ENCODE data around the gene CACHD1.
"Not testable (repeated sequence)": the region's sequence is repeated elsewhere in the genome, so short reads cannot be mapped to it uniquely, and the experiment has no call there.

CACHD1 gene

GRCh38 chr1:64734287-64734652, 264.3 kb downstream of the CACHD1 start:
- no peak overlapping the region for H3K27ac ChIP-seq (ENCODE audit: low read depth, low read length)
- no peak overlapping the region for H3K9ac ChIP-seq (ENCODE audit: low read depth, low read length)
- H3K9me3 ChIP-seq (ENCODE audit: control insufficient read depth, insufficient read depth, low read length), result no peaks in the 10 kb centered on the region
- H3K4me1 ChIP-seq (ENCODE audit: control insufficient read depth, insufficient read depth, low read length), result peaks cover 7% of the 10 kb centered on the region
- H3K36me3 ChIP-seq (ENCODE audit: control insufficient read depth, insufficient read depth, low read length), result no peaks in the 10 kb centered on the region
- no peak overlapping the region for H3K4me3 ChIP-seq (ENCODE audit: low read depth, low read length)
- no peaks in the 10 kb centered on the region for H3K27me3 ChIP-seq (ENCODE audit: control insufficient read depth, insufficient read depth, low read length)

- not testable (repeated sequence) for H3K4me3 ChIP-seq (ENCODE audit: low read depth, low read length); H3K27ac ChIP-seq (ENCODE audit: low read depth, low read length); H3K9me3 ChIP-seq (ENCODE audit: control insufficient read depth, insufficient read depth, low read length); H3K27me3 ChIP-seq (ENCODE audit: control insufficient read depth, insufficient read depth, low read length); H3K9ac ChIP-seq (ENCODE audit: low read depth, low read length); H3K36me3 ChIP-seq (ENCODE audit: control insufficient read depth, insufficient read depth, low read length); H3K4me1 ChIP-seq (ENCODE audit: control insufficient read depth, insufficient read depth, low read length)
Measured at GRCh38 chr1:64740687-64741086, 270.8 kb downstream of the CACHD1 start.

Data from HUES48 (cell line).